Stimulated activated CD4-positive, alpha-beta T cell treated with anti-CD3 and anti-CD28 coated beads, TNF-alpha, amount 100 ng/mL, for 1 hour (primary cell): ENCODE data around the gene PON1.

Experiments used
- DNase-seq, 3 donors: peaks; one replicate each; pipeline ENCODE4 v3.0.0-alpha.2; 2020; ENCODE audit warnings: low read depth in 3 of 3, low spot score in 1 of 3

The PON1 gene

DNA sequence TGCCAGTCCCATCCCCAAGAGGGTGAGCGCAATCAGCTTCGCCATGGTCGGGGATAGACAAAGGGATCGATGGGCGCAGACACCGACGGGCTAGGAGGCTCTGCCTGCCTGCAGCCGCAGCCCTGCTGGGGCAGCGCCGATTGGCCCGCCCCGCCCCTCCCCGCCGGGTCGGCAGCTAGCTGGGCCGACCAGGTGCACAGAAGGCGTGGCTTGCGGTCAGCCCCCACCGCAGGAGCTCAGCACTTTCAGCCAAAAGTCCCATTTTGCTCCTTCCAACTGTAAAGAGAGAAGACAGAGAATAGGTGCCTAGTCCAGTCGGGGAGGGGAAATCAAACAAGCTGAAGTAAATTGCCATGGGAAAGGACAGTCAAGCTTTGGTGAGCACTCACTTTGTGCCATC lies at the start of gene PON1:
TSS of gene PON1 (minus strand) at position 102 of the 400 bp plus-strand sequence. CDS start at position 45, 57 bp downstream.
- DNase-seq = no peak

DNA sequence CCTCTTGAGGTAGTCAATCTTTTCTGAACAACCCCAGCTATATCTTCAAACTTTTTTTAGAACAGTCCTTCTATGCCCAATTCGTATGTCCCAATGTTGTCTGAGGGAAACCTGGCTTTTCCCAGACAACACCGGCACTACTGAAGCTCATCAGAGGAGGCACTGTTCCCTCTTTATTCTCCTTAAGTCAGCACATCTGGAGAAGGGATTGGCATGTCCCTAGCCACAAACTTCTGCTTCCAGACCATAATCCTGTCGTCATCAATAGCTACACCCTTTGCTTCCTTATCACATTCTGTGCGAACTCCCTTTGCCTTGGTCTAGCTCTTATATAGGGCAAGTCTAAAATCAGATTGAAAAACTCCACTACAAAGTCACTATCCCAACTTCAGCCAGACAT lies 49.0 kb upstream of the PON1 start:
- DNase-seq = no peak

DNA sequence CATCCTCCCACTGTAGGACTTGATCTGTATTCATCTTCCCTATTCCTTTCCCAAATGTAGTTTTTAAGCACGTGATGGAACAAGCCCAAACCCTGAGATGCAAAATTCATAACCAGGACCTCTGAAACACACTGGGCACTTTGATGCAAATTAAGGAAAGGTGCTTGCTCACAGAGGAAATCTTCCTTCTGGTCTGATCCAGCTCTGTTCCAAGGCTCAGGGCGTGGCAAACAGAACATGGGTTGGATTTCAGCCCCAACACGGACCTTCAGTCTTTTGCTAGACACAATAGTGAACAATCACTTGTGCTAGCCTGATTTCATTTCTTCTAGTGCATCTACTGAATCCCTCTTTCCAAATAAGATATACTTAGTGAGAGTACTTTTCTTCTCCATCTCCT lies 43.9 kb upstream of the PON1 start:
- DNase-seq = no peak

DNA sequence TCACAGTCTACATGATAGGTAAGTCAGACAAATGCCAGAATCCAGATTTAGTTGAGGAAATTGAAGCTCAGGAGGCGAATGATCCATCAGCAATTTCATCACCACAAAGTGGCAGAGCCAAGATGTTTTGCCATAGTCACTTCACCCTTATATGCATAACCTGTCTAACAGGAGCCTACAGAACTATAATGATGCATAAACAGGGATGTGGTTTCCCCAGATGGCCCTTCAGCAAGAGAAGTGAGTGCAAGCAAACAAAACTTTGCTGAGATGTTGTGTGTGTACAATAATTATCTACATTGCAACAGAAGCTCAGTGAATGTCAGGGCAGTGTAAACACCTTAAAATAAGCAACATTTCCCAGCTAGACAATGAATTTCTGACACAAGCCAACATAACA lies 43.3 kb upstream of the PON1 start:
- DNase-seq = no peak

DNA sequence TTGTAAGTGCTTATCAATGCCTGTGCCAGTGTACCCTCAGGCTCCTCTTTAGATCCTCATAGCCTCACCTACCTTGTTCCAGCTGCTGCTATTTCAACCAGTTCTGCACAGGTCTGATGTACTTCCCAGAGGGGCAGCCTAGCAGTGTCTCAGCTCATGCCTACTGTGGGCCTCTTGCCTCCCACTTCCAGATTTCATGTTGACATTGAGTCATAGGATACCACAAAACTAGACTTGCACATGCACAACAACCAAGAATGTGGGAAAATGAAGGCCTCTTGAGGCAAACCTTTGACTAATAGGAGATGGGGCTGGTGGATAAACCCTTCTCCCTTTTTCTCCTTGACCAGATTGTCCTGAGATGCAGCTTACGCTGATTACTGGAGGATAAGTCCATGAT lies 40.8 kb upstream of the PON1 start:
- DNase-seq = no peak

DNA sequence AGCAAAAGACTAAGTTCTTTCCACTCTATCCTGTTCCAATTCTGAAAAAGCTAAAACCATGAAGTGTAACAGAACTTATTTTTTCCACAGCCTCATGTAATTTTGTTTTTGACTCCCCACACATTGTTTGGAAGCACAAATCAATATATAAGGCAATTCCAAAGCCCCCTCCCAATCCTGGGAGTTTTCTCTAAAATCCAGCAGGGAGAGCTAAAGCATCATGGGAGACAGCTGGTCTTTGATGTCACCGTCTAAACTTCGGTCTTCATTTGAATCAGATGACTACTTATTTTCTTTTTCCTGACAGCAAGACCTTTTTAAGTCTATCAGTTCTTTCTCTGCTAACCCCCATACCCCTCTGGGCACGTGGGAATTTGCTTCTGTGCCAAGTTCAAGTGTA lies 33.3 kb upstream of the PON1 start:
- no peak for DNase-seq

DNA sequence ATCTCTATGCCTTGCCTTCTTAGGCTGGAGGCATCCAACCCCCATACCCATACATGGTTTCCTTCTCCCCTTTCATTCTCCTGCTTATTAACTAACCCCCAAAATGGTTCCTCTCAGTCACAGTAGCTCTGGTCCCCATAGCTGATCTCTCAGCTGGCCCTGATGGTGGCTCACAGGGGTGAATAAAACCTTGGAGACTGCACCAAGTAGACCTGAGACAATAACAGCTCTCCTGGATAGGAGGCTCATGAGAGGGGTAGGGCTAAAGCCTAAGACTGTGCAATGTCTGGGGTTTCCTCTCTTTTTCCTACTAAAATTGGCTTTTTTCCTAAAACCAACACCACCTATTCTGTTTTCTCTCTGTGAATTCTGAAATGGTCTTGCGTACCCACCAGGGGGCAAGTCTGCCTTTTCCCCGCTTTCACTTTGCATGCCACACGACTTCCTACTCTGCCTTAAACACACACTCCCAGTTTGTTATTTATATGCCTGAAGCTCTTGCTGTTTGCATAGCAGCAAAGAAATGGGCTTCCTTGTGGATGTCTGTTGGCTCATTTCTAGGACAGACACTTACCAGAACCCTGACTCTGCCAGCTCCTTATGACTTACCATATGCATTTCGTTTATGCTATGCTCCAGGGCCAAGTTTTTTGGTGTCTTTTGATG lies 18.4 kb upstream of the PON1 start:
- no peak for DNase-seq

DNA sequence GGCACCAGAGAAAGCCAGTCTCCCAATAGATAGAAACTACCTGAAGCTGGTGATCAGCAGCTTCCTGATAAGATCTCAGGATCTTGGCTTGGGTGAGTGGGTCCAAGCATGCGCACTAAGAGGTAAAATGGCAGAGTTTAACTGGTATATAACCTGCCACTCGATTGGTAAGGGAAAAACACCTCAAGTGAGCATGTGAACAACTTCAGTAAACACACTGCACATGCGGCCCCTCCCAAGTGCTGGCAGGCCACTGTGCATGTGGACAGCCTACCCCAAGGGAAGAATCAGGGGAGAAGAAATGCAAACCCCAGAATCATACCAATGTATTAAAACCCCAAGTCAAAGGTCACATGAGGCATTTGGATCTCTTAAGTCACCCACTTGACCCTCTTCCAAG lies 17.7 kb upstream of the PON1 start:
- no peak for DNase-seq

DNA sequence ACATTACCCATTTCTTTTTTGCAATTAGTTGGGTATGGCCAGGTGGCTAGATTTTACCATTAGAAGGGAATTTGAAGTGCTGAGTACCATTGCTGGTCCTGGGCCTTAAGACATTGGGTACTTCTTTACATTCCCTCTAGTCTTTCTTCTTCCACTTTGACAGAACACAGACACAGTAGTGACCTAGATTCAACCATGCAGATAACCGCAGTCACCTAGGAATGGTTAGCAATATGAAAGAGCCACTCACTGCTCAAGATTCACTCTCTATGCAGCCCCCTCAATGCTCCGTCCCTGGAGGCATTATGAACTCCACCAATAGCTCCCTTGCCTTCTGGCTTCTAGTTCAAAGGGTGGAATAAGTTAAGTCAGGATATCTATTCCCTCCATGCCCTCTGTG lies 16.2 kb upstream of the PON1 start:
- no peak for DNase-seq

DNA sequence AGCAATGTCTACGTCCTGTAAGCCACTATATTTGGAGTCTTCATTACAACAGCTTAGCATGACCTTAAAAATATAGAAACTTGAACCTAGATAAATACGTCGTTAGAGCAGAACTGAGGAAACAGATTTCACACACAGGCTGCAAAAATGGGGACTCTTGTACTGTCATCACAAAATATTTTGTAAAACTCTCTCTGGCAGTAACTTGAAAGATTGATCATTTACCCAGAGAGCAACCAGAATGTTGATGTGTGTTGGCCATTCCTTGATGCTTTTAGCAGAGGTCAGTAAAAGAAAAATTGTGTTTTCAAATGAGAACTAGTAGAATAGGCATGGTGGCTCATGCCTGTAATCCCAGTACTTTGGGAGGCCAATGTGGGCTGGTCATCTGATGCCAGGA lies 14.5 kb upstream of the PON1 start:
- DNase-seq = no peak

DNA sequence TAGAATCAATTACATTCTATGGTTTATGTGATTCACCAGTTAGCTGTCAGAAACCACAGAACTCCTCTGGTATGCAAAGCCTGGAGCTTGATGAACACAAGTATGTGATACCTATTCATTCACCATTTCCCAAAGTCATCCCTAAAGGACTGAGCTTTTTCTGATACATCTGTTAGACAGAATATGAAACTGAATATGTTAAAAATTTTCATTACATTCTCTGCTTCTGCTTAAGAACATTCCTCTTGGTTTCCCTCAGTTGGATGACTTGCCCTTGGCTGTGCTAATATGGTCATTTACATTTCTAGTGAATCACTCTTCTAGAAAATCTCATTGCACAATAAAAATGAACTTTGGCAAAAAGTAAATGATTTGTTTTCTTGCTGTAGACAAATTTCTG lies 10.8 kb upstream of the PON1 start:
- DNase-seq = no peak

DNA sequence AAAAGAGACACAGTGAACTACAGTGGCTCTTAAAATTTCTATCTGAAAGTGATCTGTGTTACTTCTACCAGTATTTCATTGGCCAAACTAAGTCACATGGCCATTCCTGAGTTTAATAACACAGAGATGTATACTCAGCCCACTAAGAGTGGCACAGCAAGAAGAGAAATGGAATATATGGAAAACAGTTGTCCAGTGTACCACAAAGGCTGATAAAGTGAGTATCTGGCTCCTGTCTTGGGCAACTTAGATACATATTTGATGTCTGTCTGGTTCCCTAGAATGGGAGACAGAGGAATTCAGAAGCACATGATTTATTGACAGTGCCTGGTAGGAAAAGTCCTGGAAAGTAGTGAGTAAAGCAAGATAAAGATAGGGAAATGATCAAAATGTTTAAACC lies 10.1 kb upstream of the PON1 start:
- DNase-seq = no peak

DNA sequence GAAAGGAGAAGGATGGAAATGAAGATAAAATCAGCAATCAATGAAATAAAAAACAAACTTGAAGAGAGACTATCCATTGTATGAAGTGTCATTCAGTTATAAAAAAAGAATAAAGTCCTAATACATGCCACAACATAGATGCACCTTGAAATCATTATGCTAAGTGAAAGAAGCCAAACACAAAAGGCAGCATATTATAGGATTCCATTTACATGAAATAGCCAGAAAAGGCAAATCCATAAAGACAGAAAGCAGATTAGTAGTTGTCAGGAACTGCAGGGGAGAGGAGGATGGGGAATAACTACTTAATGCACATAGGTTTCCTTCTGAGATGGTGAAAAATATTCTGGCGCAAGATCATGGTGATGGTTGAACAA lies 6.6 kb upstream of the PON1 start:
- DNase-seq = no peak

DNA sequence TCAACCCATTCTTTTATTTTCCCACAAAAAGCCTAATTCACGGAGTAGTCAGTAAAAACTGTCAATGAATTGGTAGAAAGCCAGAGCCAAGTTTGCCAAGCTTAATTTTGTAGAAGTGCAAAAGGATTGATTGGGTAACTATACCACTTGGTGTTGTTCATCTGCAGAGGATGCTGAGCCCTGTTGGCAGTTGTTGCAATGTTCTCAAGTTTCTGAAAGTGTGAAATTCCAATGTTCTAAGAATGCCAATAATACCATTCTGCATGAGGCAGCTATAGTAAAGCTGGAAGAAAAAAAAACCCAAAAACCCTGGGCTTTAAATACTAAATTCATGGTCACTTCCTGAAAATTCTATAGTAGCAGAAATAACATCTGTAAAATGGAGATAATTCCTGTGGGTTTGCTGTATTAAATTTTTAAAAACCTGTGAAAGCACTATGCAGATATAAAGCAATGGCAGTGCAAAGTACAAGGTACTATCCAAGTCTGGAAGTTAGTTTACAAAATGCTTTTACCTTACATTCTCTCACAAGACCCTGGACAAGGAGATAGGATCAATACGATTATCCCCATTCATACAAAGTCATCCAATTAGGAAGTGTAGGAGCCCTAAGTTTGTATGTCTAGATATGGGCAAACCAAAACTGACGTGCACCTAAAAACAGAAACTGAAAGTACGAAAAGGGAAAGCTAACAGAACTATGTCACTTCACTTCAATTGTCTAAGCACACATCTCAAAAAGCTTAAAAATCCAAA lies 6.0 kb upstream of the PON1 start:
- DNase-seq = no peak

DNA sequence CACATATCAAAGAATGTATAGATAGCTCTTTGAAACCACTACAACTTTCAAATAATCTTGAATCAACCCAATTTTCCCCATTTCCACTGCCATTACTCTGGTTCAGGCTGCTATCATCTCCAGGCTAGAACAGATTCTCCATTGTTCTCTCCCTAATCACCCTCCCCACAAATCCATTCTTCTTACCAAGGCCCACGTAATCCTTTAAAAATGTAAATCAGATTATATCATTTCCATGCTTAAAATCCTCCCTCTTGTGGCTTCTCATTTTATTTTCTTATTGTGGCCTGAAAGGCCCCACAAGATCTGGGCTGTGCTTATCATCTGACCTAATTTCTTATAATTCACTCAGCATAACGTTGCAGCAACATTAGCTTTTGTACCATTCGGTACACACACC lies 3.0 kb upstream of the PON1 start:
- DNase-seq = no peak

DNA sequence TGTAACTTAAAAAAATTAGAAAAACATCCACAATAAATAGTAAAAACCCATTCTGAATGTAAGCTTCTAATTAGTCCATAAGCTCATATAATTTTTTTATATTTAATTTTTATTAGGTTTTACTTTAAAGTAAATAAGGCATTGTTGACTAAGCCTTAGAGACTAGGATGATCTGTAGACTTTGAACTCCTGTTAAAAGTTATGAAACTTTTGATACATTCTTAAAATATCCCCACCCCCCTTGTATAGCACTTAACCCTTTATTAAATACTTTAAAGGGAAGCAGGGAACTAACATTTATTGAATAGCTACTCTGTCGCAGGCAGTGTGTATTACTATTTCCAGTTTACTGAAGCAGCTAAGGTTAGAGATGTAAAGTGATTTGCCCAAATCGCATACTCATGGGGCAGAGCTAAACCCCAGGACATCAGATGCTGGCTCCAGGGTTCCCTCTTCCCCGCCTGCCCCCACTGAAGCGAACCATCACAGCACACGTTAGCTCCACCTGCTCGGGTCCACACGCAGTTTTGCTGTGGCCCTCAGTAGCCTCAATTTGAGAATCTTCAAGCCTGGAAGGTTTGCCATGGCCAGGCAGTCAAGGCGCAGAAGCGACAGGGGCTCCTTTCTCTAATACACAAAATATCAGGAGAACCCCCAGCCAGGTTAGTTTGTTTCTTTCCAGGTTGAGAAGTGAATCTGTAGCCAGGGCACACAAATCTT lies 762 bp downstream of the PON1 start:
- DNase-seq = no peak

DNA sequence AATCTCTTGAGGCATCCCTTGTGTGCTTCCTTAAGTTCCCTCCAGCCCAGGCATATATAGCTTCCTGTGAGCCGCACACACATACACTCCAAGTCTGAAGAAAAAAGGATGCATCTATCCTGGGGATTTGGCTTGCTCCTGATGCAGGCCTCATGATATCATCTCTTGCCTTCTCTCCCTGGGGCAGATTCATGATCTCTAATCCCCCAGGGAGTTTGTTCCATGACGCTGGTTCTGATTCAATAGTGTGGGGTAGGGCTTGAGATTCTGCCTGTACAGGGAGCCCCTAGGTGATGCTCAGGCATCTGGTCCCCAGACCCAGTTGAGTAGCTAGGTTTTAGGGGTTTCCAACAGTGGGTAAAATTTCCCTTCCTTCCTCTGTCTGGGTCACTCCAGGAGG lies 1.5 kb downstream of the PON1 start:
- DNase-seq = no peak

DNA sequence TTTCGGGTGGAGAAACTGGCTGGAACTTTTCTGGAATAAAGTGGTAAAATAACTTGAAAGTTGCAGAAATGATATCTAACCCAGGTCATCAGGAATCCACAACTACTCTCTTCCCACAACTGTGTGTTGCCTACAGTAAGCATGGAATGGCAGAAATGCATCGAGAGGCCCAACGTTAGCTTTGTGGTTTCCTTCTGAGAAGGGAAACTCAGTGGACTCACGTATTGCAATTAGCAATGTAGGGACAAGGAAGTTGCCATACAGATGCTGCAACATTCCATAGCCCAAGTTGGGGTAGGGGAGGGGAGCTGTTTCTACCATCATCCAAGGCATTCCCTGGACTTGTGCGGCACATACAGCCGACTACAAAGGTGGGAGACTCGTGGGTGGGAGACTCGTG lies 1.9 kb downstream of the PON1 start:
- no peak for DNase-seq

DNA sequence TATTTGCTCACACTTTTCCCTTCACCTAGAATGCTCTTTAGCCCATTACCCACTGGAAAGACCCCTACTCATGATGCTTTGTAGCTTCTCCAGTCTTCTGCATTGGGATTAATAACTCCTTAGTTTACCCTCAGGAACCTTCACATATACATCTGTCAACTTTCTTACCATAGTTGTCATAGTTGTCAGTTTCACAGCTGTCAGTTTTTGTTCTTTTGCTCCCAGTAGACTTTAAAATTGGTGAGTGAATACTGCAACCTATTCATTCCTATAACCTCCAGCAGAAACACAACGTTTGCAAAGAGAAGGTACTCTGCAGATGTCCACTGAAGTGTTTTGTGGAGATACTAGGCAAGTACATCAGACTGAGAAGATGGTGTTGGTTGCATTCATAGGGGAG lies 2.6 kb downstream of the PON1 start:
- DNase-seq = no peak

DNA sequence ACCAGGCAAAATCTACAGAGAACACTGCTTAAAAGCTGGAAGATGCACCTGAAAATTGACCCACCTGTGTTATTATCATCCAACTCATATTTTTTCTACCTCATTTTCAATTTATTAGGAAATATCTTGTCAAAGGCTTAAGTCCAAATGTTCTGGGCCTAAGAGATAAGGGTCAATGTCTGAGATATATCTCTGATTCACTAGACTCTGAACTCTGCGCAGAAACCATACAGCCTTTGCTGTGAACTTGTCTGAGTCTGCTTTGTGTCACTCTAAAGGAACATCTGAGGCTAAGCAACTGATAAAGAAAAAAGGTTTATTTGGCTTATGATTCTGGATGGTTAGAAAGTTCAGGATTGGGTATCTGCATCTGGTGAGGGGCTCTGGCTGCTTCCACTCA lies 3.7 kb downstream of the PON1 start:
- no peak for DNase-seq

DNA sequence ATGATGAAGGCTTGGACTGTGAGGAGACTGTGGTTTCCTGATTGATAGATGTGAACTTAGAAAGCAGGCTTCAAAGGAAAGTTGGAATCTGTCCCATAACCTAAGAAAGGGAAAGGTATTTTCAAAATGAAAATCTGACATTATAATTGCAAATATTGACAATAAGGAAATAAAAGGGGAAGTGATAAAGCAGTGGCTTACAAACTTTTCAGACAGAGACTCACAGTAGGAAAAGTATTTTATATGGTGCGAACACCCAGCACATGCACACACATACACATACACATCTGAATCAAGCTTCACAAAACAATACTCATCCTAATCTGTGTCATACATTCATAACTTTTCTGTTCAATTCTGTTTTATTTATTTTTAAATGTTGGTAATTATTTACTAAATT lies 4.8 kb downstream of the PON1 start:
- no peak for DNase-seq

DNA sequence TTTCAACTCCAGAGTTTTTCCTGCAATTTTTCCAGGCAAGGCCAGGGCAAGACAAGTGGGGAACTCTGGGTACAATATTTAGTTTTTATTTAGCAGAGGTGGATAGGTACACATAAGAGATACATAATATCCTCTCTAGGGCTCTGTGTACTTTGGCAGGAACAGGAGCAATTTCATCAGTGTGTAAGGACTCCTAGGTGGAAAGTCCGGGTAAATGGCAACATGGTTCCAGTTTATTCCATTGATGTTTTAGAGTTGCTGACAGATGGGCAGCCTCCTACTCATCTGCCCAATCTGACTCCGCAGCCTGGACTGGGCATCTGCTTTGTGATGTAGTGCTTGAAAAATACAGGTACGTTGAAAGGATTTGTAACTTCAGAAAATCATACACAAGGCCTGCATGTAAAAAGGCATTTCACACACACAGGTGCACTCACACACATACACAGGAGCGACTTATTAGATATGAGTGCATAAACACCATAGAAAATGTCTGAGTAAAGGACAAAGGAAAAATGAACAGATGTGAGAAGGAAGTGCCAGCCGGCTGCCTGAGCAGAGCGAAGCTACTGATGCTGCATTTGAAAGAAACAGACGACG lies 5.7 kb downstream of the PON1 start:
- DNase-seq = no peak
